HepG2 (cell line): ENCODE measurements around the gene LAMA5. TPM values are rescaled to one million over a fixed set of nuclear protein-coding genes. Genes with fewer than 3 reads are reported as not detected.

Source experiments
- BATF2 ChIP-seq: sonication (generic); formaldehyde crosslinking; IDR thresholded peaks from 2 replicates; pipeline ENCODE4 v1.8.0; 2022; ENCODE audit warnings: mild to moderate bottlenecking, missing genetic modification reagents, moderate library complexity
- BRD4 ChIP-seq: sonication (generic); formaldehyde crosslinking; IDR thresholded peaks from 2 replicates; pipeline ENCODE4 v1.4.0; 2020; ENCODE audit warnings: missing genetic modification reagents
- CBX2 ChIP-seq, 2 experiments: fragments of 200-600 bp in 1 of 2; sonication (generic); formaldehyde crosslinking in 1 of 2; IDR thresholded peaks; 2 replicates each; pipeline versions ENCODE4 v1.7.0 to v1.8.1; 2018 to 2022; ENCODE audit warnings: low read depth in 2 of 2, low read length in 1 of 2, mild to moderate bottlenecking in 1 of 2, missing genetic modification reagents in 1 of 2
- CHCHD3 ChIP-seq: sonication (generic); formaldehyde crosslinking; IDR thresholded peaks from 2 replicates; pipeline ENCODE4 v1.8.0; 2022; ENCODE audit warnings: mild to moderate bottlenecking, missing genetic modification reagents, moderate library complexity
- CREB1 ChIP-seq, 2 experiments: fragments of 450-650 bp in 1 of 2; IDR thresholded peaks; 2 replicates each; pipeline ENCODE4 v1.6.1; 2016 to 2017; ENCODE audit warnings: control low read depth in 1 of 2, mild to moderate bottlenecking in 1 of 2, missing compliant biosample characterization in 1 of 2, missing genetic modification characterization in 1 of 2
- FOSL2 ChIP-seq: sonication (generic); formaldehyde crosslinking; IDR thresholded peaks from 2 replicates; pipeline ENCODE4 v1.4.0; 2020; ENCODE audit warnings: missing genetic modification reagents
- FOXA3 ChIP-seq: IDR thresholded peaks from 2 replicates; pipeline ENCODE4 v1.6.1; 2016; ENCODE audit warnings: missing genetic modification reagents, missing compliant biosample characterization
- FOXJ3 ChIP-seq: sonication (generic); formaldehyde crosslinking; IDR thresholded peaks from 2 replicates; pipeline ENCODE4 v1.4.0; 2020; ENCODE audit warnings: missing genetic modification reagents, mild to moderate bottlenecking, borderline replicate concordance
- HOXA5 ChIP-seq: sonication (generic); formaldehyde crosslinking; IDR thresholded peaks from 2 replicates; pipeline ENCODE4 v1.4.0; 2020; ENCODE audit warnings: missing genetic modification reagents
- LRRFIP1 ChIP-seq: sonication (generic); formaldehyde crosslinking; conservative IDR thresholded peaks from 2 replicates; pipeline ENCODE4 v1.4.0; 2020; ENCODE audit warnings: missing genetic modification reagents
- MTF1 ChIP-seq: sonication (generic); formaldehyde crosslinking; IDR thresholded peaks from 2 replicates; pipeline ENCODE4 v1.5.0; 2020; ENCODE audit warnings: missing genetic modification reagents
- NFRKB ChIP-seq: fragments of 450-650 bp; IDR thresholded peaks from 2 replicates; pipeline ENCODE4 v1.6.1; 2017
- NR1H2 ChIP-seq: sonication (generic); formaldehyde crosslinking; IDR thresholded peaks from 2 replicates; pipeline ENCODE4 v1.8.1; 2022; ENCODE audit warnings: low read depth, missing genetic modification reagents, borderline replicate concordance
- TAF1 ChIP-seq: sonication (generic); formaldehyde crosslinking; IDR thresholded peaks from 2 replicates; pipeline ENCODE4 v1.4.0; 2020; ENCODE audit warnings: missing genetic modification reagents
- THAP8 ChIP-seq: sonication (generic); formaldehyde crosslinking; IDR thresholded peaks from 2 replicates; pipeline ENCODE4 v1.5.1; 2020; ENCODE audit warnings: missing genetic modification reagents, mild to moderate bottlenecking, borderline replicate concordance
- U2AF2 ChIP-seq: fragments of 200-400 bp; formaldehyde crosslinking; IDR thresholded peaks from 2 replicates; pipeline ENCODE4 v1.6.1; 2017; ENCODE audit warnings: low read depth, mild to moderate bottlenecking, low read length
- XRCC5 ChIP-seq: fragments of 200-400 bp; formaldehyde crosslinking; optimal IDR thresholded peaks from 2 replicates; pipeline ENCODE3; 2017; ENCODE audit warnings: mild to moderate bottlenecking, low read length
- YY1 ChIP-seq: IDR thresholded peaks from 2 replicates; pipeline ENCODE4 v1.6.1; 2011; ENCODE audit warnings: low read length, low read depth, moderate library complexity, mild to moderate bottlenecking; ENCODE audit not compliant: insufficient read depth, insufficient replicate concordance
- ZBTB21 ChIP-seq: sonication (generic); formaldehyde crosslinking; IDR thresholded peaks from 2 replicates; pipeline ENCODE4 v1.4.0; 2020; ENCODE audit warnings: missing genetic modification reagents
- ZC3H13 ChIP-seq: sonication (generic); formaldehyde crosslinking; IDR thresholded peaks from 2 replicates; pipeline ENCODE4 v1.8.1; 2023; ENCODE audit warnings: mild to moderate bottlenecking, missing genetic modification reagents, moderate library complexity
- ZFX ChIP-seq: sonication (generic); formaldehyde crosslinking; IDR thresholded peaks from 2 replicates; pipeline ENCODE4 v1.4.0; 2020; ENCODE audit warnings: mild to moderate bottlenecking, low read depth, missing genetic modification reagents, moderate library complexity
- ZNF343 ChIP-seq: sonication (generic); formaldehyde crosslinking; IDR thresholded peaks from 2 replicates; pipeline ENCODE4 v1.4.0; 2020; ENCODE audit warnings: mild to moderate bottlenecking, missing genetic modification reagents
- ZNF768 ChIP-seq: sonication (generic); formaldehyde crosslinking; IDR thresholded peaks from 2 replicates; pipeline ENCODE4 v1.4.0; 2020; ENCODE audit warnings: missing genetic modification reagents
- polyA plus RNA-seq, 8 experiments: library from polyadenylated mRNA; depleted of rRNA in 3 of 8; stranded (reverse) in 7 of 8; unstranded in 1 of 8; fragments of >200 nt; fragmentation: Illumina TruSeq in 4 of 8; extraction: Trizol in 4 of 8; gene quantifications; 2 replicates each; pipeline versions ENCODE4 v1.2.1 to v1.2.3, GENCODE V29; 2011 to 2016; ENCODE audit warnings: low read depth in 4 of 8, missing spikeins in 1 of 8, mixed read lengths in 1 of 8; ENCODE audit not compliant: insufficient read depth in 1 of 8
- total RNA-seq, 5 experiments: library from RNA; depleted of rRNA; stranded (reverse); fragments of >200 nt; fragmentation: Illumina TruSeq; extraction: Trizol; gene quantifications; 2 replicates each; pipeline ENCODE4 v1.2.3, GENCODE V29; 2016; ENCODE audit warnings: low read depth in 1 of 5

Gene LAMA5
- total and polyA plus RNA-seq, 2 of the 13 experiments (the other 11 are each of a cell fraction or from before 2014, with no cell fraction given), result 21.0 to 44.7 TPM

GRCh38 chr20:62366370-62367135 is 559 bp downstream of the LAMA5 start (continued):
- TF ChIP-seq ZNF343 (CRISPR knock-in tag) (peak; percentile 34; the same call in 1 of the 2 replicates), FOXJ3 (CRISPR knock-in tag) (no peak), ZBTB21 (no peak), CBX2 (IDR thresholded peaks at IDR 0.05; ENCODE audit: low read depth, low read length) (no peak), CBX2 (CRISPR knock-in tag; IDR thresholded peaks at IDR 0.05; ENCODE audit: low read depth) (no peak), XRCC5 (no peak), FOXA3 (CRISPR knock-in tag) (no peak), TAF1 (CRISPR knock-in tag) (peak; percentile 10; the same call in 1 of the 2 replicates), BRD4 (CRISPR knock-in tag) (peak; percentile 23; the same call in 1 of the 2 replicates), NR1H2 (CRISPR knock-in tag) (peak; percentile 70; the same call in 1 of the 2 replicates), BATF2 (CRISPR knock-in tag) (no peak), THAP8 (CRISPR knock-in tag) (no peak; the same call in 1 of the 2 replicates), ZC3H13 (no peak), YY1 (no peak), LRRFIP1 (CRISPR knock-in tag) (no peak), ZFX (CRISPR knock-in tag) (0 out of 2 replicates have a peak, but pooled peaks have one; percentile 37), U2AF2 (no peak), MTF1 (CRISPR knock-in tag) (0 out of 2 replicates have a peak, but pooled peaks have one; percentile 42), FOSL2 (CRISPR knock-in tag) (no peak), CREB1 (IDR thresholded peaks at IDR 0.05) (no peak), CREB1 (CRISPR knock-in tag; IDR thresholded peaks at IDR 0.05) (no peak), ZNF768 (CRISPR knock-in tag) (no peak), NFRKB (no peak), CHCHD3 (CRISPR knock-in tag) (no peak), HOXA5 (CRISPR knock-in tag) (peak; percentile 78; the same call in 1 of the 2 replicates)
